H9 (cell line): ENCODE measurements around the gene ONECUT1. TPM values are rescaled to one million over a fixed set of nuclear protein-coding genes. Genes with fewer than 3 reads are reported as not detected.
A peak's percentile ranks its signal among the peaks of the same experiment; 100 is the strongest.

ENCODE experiments used
- DNase-seq: peaks from one replicate; pipeline ENCODE4 v3.0.0-alpha.2; 2017
- H2AFZ ChIP-seq: one replicate; pipeline ENCODE4 v1.6.1; 2013; ENCODE audit warnings: mild to moderate bottlenecking, low read length, control low read depth, moderate library complexity
- H2AK5ac ChIP-seq: 2 replicates; pipeline ENCODE4 v1.6.1; 2013; ENCODE audit warnings: low read length, control low read depth, mixed read lengths; ENCODE audit not compliant: insufficient read length
- H2BK120ac ChIP-seq: one replicate; pipeline ENCODE4 v1.6.1; 2013; ENCODE audit warnings: low read depth, mild to moderate bottlenecking, low read length, control low read depth, inconsistent platforms; ENCODE audit not compliant: poor library complexity, severe bottlenecking
- H2BK12ac ChIP-seq: 2 replicates; pipeline ENCODE4 v1.6.1; 2013; ENCODE audit warnings: low read length, control low read depth, mixed read lengths, low read depth; ENCODE audit not compliant: insufficient read length
- H2BK15ac ChIP-seq: 2 replicates; pipeline ENCODE4 v1.6.1; 2013; ENCODE audit warnings: low read depth, low read length, control low read depth
- H2BK20ac ChIP-seq: one replicate; pipeline ENCODE4 v1.6.1; 2013; ENCODE audit warnings: low read depth, mild to moderate bottlenecking, low read length, control low read depth, inconsistent platforms; ENCODE audit not compliant: poor library complexity, severe bottlenecking
- H2BK5ac ChIP-seq: 2 replicates; pipeline ENCODE4 v1.6.1; 2013; ENCODE audit warnings: low read length, control low read depth, mixed read lengths; ENCODE audit not compliant: insufficient read length
- H3K14ac ChIP-seq: 2 replicates; pipeline ENCODE4 v1.6.1; 2013; ENCODE audit warnings: low read length, control low read depth; ENCODE audit not compliant: insufficient read depth
- H3K18ac ChIP-seq: 2 replicates; pipeline ENCODE4 v1.6.1; 2013; ENCODE audit warnings: low read depth, mild to moderate bottlenecking, mixed read lengths, low read length, control low read depth; ENCODE audit not compliant: insufficient read length
- H3K23ac ChIP-seq: 2 replicates; pipeline ENCODE4 v1.6.1; 2013; ENCODE audit warnings: low read length, control low read depth, mixed read lengths, low read depth; ENCODE audit not compliant: insufficient read length
- H3K23me2 ChIP-seq: 2 replicates; pipeline ENCODE4 v1.6.1; 2013; ENCODE audit warnings: low read depth, mild to moderate bottlenecking, mixed read lengths, low read length, control low read depth; ENCODE audit not compliant: insufficient read length, poor library complexity, severe bottlenecking
- H3K27ac ChIP-seq: 2 replicates; pipeline ENCODE4 v1.5.1; 2013; ENCODE audit warnings: low read length, control low read depth, mixed read lengths, low read depth; ENCODE audit not compliant: insufficient read length
- H3K27me3 ChIP-seq: 2 replicates; pipeline ENCODE4 v1.6.1; 2013; ENCODE audit warnings: low read length, control low read depth, inconsistent platforms; ENCODE audit not compliant: insufficient read depth
- H3K4ac ChIP-seq: 2 replicates; pipeline ENCODE4 v1.6.1; 2013; ENCODE audit warnings: low read depth, mild to moderate bottlenecking, control low read depth, inconsistent platforms, low read length, moderate library complexity
- H3K4me1 ChIP-seq: 2 replicates; pipeline ENCODE4 v1.6.1; 2013; ENCODE audit warnings: low read length, control low read depth, inconsistent platforms; ENCODE audit not compliant: insufficient read depth
- H3K4me2 ChIP-seq: 2 replicates; pipeline ENCODE4 v1.6.1; 2013; ENCODE audit warnings: low read length, control low read depth, mixed read lengths; ENCODE audit not compliant: insufficient read length, insufficient read depth
- H3K56ac ChIP-seq: 2 replicates; pipeline ENCODE4 v1.6.1; 2013; ENCODE audit warnings: low read depth, mild to moderate bottlenecking, mixed read lengths, low read length, control low read depth; ENCODE audit not compliant: insufficient read length
- H3K79me1 ChIP-seq: 2 replicates; pipeline ENCODE4 v1.6.1; 2013; ENCODE audit warnings: low read depth, mild to moderate bottlenecking, moderate library complexity, low read length, control low read depth, inconsistent platforms; ENCODE audit not compliant: insufficient read depth, poor library complexity, severe bottlenecking
- H3K79me2 ChIP-seq: 2 replicates; pipeline ENCODE4 v1.6.1; 2013; ENCODE audit warnings: low read length, control low read depth, inconsistent platforms; ENCODE audit not compliant: insufficient read depth
- H3K9ac ChIP-seq: 2 replicates; pipeline ENCODE4 v1.6.1; 2013; ENCODE audit warnings: low read length, control low read depth, mixed read lengths; ENCODE audit not compliant: insufficient read length; ENCODE audit errors: extremely low read depth
- H3K9me3 ChIP-seq: one replicate; pipeline ENCODE4 v1.6.1; 2013; ENCODE audit warnings: low read depth, low read length, inconsistent platforms; ENCODE audit not compliant: control insufficient read depth
- H3T11ph ChIP-seq: one replicate; pipeline ENCODE4 v1.6.1; 2013; ENCODE audit warnings: mild to moderate bottlenecking, low read length, control low read depth, inconsistent platforms
- H4K20me1 ChIP-seq: one replicate; pipeline ENCODE4 v1.6.1; 2013; ENCODE audit not compliant: control insufficient read depth, insufficient read length, insufficient read depth
- H4K5ac ChIP-seq: 2 replicates; pipeline ENCODE4 v1.6.1; 2013; ENCODE audit warnings: low read depth, mild to moderate bottlenecking, mixed read lengths, low read length, control low read depth; ENCODE audit not compliant: insufficient read length
- H4K8ac ChIP-seq: replicated peaks from 2 replicates; pipeline ENCODE4 v1.6.1; 2013; ENCODE audit warnings: low read length, control low read depth, mixed read lengths, low read depth; ENCODE audit not compliant: insufficient read length
- H4K91ac ChIP-seq: 2 replicates; pipeline ENCODE4 v1.6.1; 2013; ENCODE audit warnings: low read depth, mild to moderate bottlenecking, moderate library complexity, mixed read lengths, low read length, control low read depth; ENCODE audit not compliant: insufficient read length
- H3K27ac Mint-ChIP-seq, 3 experiments: 2 replicates in 2 of 3; 3 replicates in 1 of 3; pipeline ENCODE4 v1.8.0; 2020 to 2021; ENCODE audit warnings: mixed read lengths in 3 of 3, mild to moderate bottlenecking in 1 of 3, moderate library complexity in 1 of 3
- H3K27me3 Mint-ChIP-seq: 2 replicates; pipeline ENCODE4 v1.8.0; 2021; ENCODE audit warnings: low read depth, mild to moderate bottlenecking, moderate library complexity, mixed read lengths
- H3K36me3 Mint-ChIP-seq, 3 experiments: 2 replicates in 2 of 3; 3 replicates in 1 of 3; pipeline ENCODE4 v1.8.0; 2020 to 2021; ENCODE audit warnings: low read depth in 3 of 3, mixed read lengths in 3 of 3; ENCODE audit not compliant: insufficient read depth in 1 of 3
- H3K4me1 Mint-ChIP-seq, 2 experiments: 2 replicates each; pipeline ENCODE4 v1.8.0; 2020; ENCODE audit warnings: mixed read lengths in 2 of 2
- H3K4me3 Mint-ChIP-seq, 2 experiments: 2 replicates in 1 of 2; 3 replicates in 1 of 2; pipeline ENCODE4 v1.8.0; 2020 to 2021; ENCODE audit warnings: mild to moderate bottlenecking in 2 of 2, mixed read lengths in 2 of 2, moderate library complexity in 1 of 2
- H3K9me3 Mint-ChIP-seq, 2 experiments: 2 replicates in 1 of 2; 3 replicates in 1 of 2; pipeline ENCODE4 v1.8.0; 2020; ENCODE audit warnings: mild to moderate bottlenecking in 2 of 2, mixed read lengths in 2 of 2, moderate library complexity in 1 of 2
- CTCF ChIP-seq: fragments of 200-600 bp; sonication (generic); conservative IDR thresholded peaks from 3 replicates; pipeline ENCODE4 v1.8.0; 2021; ENCODE audit warnings: antibody characterized with exemption, mild to moderate bottlenecking
- WGBS: extraction: QIAGEN DNeasy Blood & Tissue Kit; methylation state at CpG from one replicate; pipeline ENCODE4 v1.1.7; 2013; ENCODE audit warnings: missing lambda C conversion rate, low lambda C conversion rate, mixed read lengths; ENCODE audit not compliant: insufficient read length; ENCODE audit errors: extremely low coverage; 5-methylcytosine and 5-hydroxymethylcytosine counted together
- total RNA-seq: library from RNA; stranded (reverse); gene quantifications from 2 replicates; pipeline ENCODE4 v1.2.1, GENCODE V29; 2021

ONECUT1 gene
- total RNA-seq, 1 experiment from 2014 or later: 14.1 TPM

GRCh38 chr15:52796753-52797520 lies 6.8 kb upstream of the ONECUT1 start:
- Histone ChIP-seq H3K4me2 (no peak overlapping the region), H3K79me2 (no peaks in the 10 kb centered on the region), H2BK20ac (no peak overlapping the region), H3T11ph (no peak overlapping the region), H3K9ac (no peak overlapping the region), H3K4me1 (peaks cover 19% of the 10 kb centered on the region), H4K5ac (no peak overlapping the region), H3K27me3 (peaks cover 74% of the 10 kb centered on the region), H3K27ac (no peak overlapping the region), H3K18ac (no peak overlapping the region), H3K14ac (no peak overlapping the region), H2BK120ac (no peak overlapping the region), H2AK5ac (no peak overlapping the region), H3K79me1 (no peaks in the 10 kb centered on the region), H2BK12ac (no peak overlapping the region), H3K56ac (no peak overlapping the region), H2AFZ (no peak overlapping the region), H2BK5ac (no peak overlapping the region), H3K9me3 (no peaks in the 10 kb centered on the region), H4K91ac (no peak overlapping the region), H3K23me2 (peaks cover 19% of the 10 kb centered on the region), H4K8ac (no peak overlapping the region), H4K20me1 (no peaks in the 10 kb centered on the region), H3K4ac (no peak overlapping the region), H2BK15ac (no peak overlapping the region), H3K23ac (no peak overlapping the region)
- Mint-ChIP-seq H3K4me1 (peaks cover 73% of the 10 kb centered on the region in 2 experiments), H3K27me3 (peaks cover 24% of the 10 kb centered on the region), H3K27ac (no peak overlapping the region; a peak in 1 of 7 replicates), H3K4me3 (peak overlapping the region in 1 of 2 experiments; percentile 4; a peak in 2 of 5 replicates), H3K36me3 (peaks cover 4 to 35% (median 20%) of the 10 kb centered on the region in 3 experiments; a peak in 6 of 7 replicates), H3K9me3 (peaks cover 0 to 7% of the 10 kb centered on the region in 2 experiments; a peak in 1 of 5 replicates)
- DNase-seq: no peak
- TF ChIP-seq CTCF: no peak
- no CpG with 5 or more reads among the region's 8 CpGs for WGBS
